MCF 10A (cell line): Measurements from ENCODE around the gene C4BPA. TPM values are rescaled to one million over a fixed set of nuclear protein-coding genes. Genes with fewer than 3 reads are reported as not detected.

Source experiments
- BruUV-seq: library from RNA; stranded (reverse); fragments of 400-500 nt; replicated peaks from 2 replicates; lab custom pipeline; 2021; lab: Mats Ljungman, UMichigan
- CTCF ChIA-PET: fragments of 300-600 bp; sonication (Branson Sonifier 250); formaldehyde crosslinking; extraction: SDS; loops from one replicate; lab custom pipeline; 2021; ENCODE audit warnings: antibody characterized with exemption, inconsistent platforms; lab: Yijun Ruan, JAX
- POLR2A ChIA-PET: fragments of 300-600, 350-650 bp; sonication (Branson Sonifier 250); formaldehyde crosslinking; extraction: SDS; loops from one replicate; lab custom pipeline; 2020; ENCODE audit warnings: antibody characterized with exemption, inconsistent platforms; lab: Yijun Ruan, JAX
- DNase-seq: peaks from one replicate; pipeline ENCODE4 v3.0.0-alpha.2; 2018; ENCODE audit not compliant: unreplicated experiment
- H3K27ac Mint-ChIP-seq: one replicate; pipeline ENCODE4 v1.8.0; 2022; ENCODE audit warnings: mild to moderate bottlenecking, low read depth, mixed read lengths; ENCODE audit not compliant: unreplicated experiment
- H3K27me3 Mint-ChIP-seq: one replicate; pipeline ENCODE4 v1.8.0; 2022; ENCODE audit warnings: mixed read lengths; ENCODE audit not compliant: insufficient read depth, unreplicated experiment
- H3K36me3 Mint-ChIP-seq: one replicate; pipeline ENCODE4 v1.8.0; 2022; ENCODE audit warnings: mild to moderate bottlenecking, moderate library complexity, mixed read lengths; ENCODE audit not compliant: insufficient read depth, unreplicated experiment
- H3K4me1 Mint-ChIP-seq: one replicate; pipeline ENCODE4 v1.8.0; 2022; ENCODE audit warnings: mixed read lengths; ENCODE audit not compliant: insufficient read depth, unreplicated experiment
- H3K4me3 Mint-ChIP-seq: one replicate; pipeline ENCODE4 v1.8.0; 2022; ENCODE audit warnings: mild to moderate bottlenecking, moderate library complexity, mixed read lengths; ENCODE audit not compliant: unreplicated experiment
- H3K9me3 Mint-ChIP-seq: one replicate; pipeline ENCODE4 v1.8.0; 2022; ENCODE audit warnings: mixed read lengths; ENCODE audit not compliant: unreplicated experiment
- intact Hi-C: fragments of 100-400 bp; cut with micrococcal nuclease; formaldehyde crosslinking; loops from 2 replicates; pipeline ENCODE4 v1.14.1; 2022
- total RNA-seq: library from RNA; stranded (reverse); gene quantifications from 2 replicates; pipeline ENCODE4 v1.2.3, GENCODE V29; 2022
- TF ChIP-seq, protein P1 (sequence below): fragments of 200-600 bp; IDR thresholded peaks from one replicate; pipeline ENCODE4 v1.8.0; 2022; ENCODE audit warnings: antibody characterized with exemption, mild to moderate bottlenecking; ENCODE audit not compliant: unreplicated experiment

C4BPA gene
- total RNA-seq, 1 experiment from 2014 or later: not detected

GRCh38 chr1:207077470-207078377 lies 26.3 kb upstream of the C4BPA start:
- DNase-seq: peak; percentile 96
- ChIA-PET POLR2A (interaction anchor here (0.7 to 11.2 kb wide), 10 partner anchors 25 to 328 kb away, joined by 3 to 399 read pairs (median 7); partner anchors contain the start of genes C1orf116, PFKFB2 and YOD1), CTCF (interaction anchor here (0.6 to 12.6 kb wide), 34 partner anchors 9 to 993 kb away, joined by 3 to 221 read pairs (median 4); partner anchors contain the start of genes C1orf116, CR1, PFKFB2 and YOD1)
- TF ChIP-seq, protein P1, sequence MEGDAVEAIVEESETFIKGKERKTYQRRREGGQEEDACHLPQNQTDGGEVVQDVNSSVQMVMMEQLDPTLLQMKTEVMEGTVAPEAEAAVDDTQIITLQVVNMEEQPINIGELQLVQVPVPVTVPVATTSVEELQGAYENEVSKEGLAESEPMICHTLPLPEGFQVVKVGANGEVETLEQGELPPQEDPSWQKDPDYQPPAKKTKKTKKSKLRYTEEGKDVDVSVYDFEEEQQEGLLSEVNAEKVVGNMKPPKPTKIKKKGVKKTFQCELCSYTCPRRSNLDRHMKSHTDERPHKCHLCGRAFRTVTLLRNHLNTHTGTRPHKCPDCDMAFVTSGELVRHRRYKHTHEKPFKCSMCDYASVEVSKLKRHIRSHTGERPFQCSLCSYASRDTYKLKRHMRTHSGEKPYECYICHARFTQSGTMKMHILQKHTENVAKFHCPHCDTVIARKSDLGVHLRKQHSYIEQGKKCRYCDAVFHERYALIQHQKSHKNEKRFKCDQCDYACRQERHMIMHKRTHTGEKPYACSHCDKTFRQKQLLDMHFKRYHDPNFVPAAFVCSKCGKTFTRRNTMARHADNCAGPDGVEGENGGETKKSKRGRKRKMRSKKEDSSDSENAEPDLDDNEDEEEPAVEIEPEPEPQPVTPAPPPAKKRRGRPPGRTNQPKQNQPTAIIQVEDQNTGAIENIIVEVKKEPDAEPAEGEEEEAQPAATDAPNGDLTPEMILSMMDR: peak; percentile 99
- H3K4me3 Mint-ChIP-seq: no peak overlapping the region
- H3K27me3 Mint-ChIP-seq: peaks cover 7% of the 10 kb centered on the region
- intact Hi-C loops: loop anchor here (1.0 to 10.0 kb wide), 10 partner anchors 27 to 603 kb away; partner anchors contain the start of genes DYRK3 and IKBKE
- peaks cover 23% of the 10 kb centered on the region for H3K4me1 Mint-ChIP-seq
- no TSS peak for BruUV-seq
- H3K36me3 Mint-ChIP-seq: no peaks in the 10 kb centered on the region
- no peak overlapping the region for H3K27ac Mint-ChIP-seq
- H3K9me3 Mint-ChIP-seq: no peaks in the 10 kb centered on the region

- Mint-ChIP-seq H3K4me3 (no peak overlapping the region), H3K36me3 (no peaks in the 10 kb centered on the region), H3K27me3 (peaks cover 17% of the 10 kb centered on the region), H3K4me1 (peaks cover 21% of the 10 kb centered on the region), H3K27ac (no peak overlapping the region), H3K9me3 (no peaks in the 10 kb centered on the region)
- intact Hi-C loops: loop anchor here (1.0 to 10.0 kb wide), 6 partner anchors 73 to 604 kb away; partner anchors contain the start of genes DYRK3 and IKBKE
- CTCF ChIA-PET: interaction anchor here (0.6 to 12.6 kb wide), 34 partner anchors 8 to 992 kb away, joined by 3 to 221 read pairs (median 4); partner anchors contain the start of genes C1orf116, CR1 and PFKFB2
- TF ChIP-seq, protein P1: no peak
- POLR2A ChIA-PET: interaction anchor here (0.7 to 4.3 kb wide), 9 partner anchors 26 to 327 kb away, joined by 3 to 23 read pairs (median 3); partner anchors contain the start of genes PFKFB2 and YOD1
- no peak for DNase-seq
- BruUV-seq: no TSS peak
These were observed 25.4 kb upstream of the C4BPA start for GRCh38 chr1:207078578-207079132.

- ChIA-PET CTCF (interaction anchor here (0.5 to 12.6 kb wide), 17 partner anchors 10 to 1840 kb away, joined by 3 to 221 read pairs (median 4); partner anchors contain the start of genes PFKFB2 and YOD1), POLR2A (interaction anchor here (0.6 to 4.3 kb wide), 15 partner anchors 11 to 418 kb away, joined by 3 to 23 read pairs (median 3); partner anchors contain the start of genes C1orf116, PFKFB2 and YOD1)
- Mint-ChIP-seq H3K27me3 (peaks cover 21% of the 10 kb centered on the region), H3K4me3 (no peak overlapping the region), H3K36me3 (no peaks in the 10 kb centered on the region), H3K27ac (no peak overlapping the region), H3K4me1 (peaks cover 12% of the 10 kb centered on the region), H3K9me3 (no peaks in the 10 kb centered on the region)
- TF ChIP-seq, protein P1: no peak
- intact Hi-C loops: loop anchor here (2.0 to 10.0 kb wide), 6 partner anchors 185 to 605 kb away; partner anchors contain the start of genes CD55, DYRK3 and IKBKE
- DNase-seq: no peak
- no TSS peak for BruUV-seq
These were observed 24.3 kb upstream of the C4BPA start for GRCh38 chr1:207079706-207080241.
